GM18867 (cell line): Measurements from ENCODE around the gene ZNF853.
"Not testable (repeated sequence)": the region's sequence is repeated elsewhere in the genome, so short reads cannot be mapped to it uniquely, and the experiment has no call there.

ENCODE experiments used
- ATAC-seq: cut with Tn5 transposase; IDR thresholded peaks from one replicate; pipeline ENCODE4 v1.9.1; 2021; ENCODE audit warnings: mild to moderate bottlenecking, moderate library complexity; ENCODE audit not compliant: unreplicated experiment

Gene ZNF853

DNA sequence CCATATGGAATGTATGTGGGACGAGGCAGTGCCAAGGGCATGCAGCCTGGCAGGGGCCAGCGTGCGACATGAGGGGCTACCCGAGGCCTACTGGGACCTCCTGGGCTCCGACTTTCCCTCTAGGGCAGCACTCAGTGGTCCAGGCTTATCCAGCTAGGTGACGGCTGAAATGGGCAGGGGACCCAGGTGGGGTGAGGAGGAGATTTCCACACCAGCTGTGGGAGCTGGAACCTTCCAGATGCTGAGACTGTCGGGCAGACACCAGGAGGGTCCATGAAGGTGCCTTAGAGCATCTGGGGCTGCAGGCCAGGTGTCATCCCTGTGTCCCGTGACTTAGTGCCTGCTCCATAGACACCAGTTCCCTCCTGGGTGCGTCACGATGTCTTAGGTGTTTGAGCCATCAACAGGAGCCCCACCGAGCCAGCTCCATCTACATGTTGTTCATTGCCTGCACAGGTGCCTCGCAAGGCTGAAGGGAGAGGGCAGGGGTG lies 35.2 kb downstream of the ZNF853 start:
- no peak for ATAC-seq

DNA sequence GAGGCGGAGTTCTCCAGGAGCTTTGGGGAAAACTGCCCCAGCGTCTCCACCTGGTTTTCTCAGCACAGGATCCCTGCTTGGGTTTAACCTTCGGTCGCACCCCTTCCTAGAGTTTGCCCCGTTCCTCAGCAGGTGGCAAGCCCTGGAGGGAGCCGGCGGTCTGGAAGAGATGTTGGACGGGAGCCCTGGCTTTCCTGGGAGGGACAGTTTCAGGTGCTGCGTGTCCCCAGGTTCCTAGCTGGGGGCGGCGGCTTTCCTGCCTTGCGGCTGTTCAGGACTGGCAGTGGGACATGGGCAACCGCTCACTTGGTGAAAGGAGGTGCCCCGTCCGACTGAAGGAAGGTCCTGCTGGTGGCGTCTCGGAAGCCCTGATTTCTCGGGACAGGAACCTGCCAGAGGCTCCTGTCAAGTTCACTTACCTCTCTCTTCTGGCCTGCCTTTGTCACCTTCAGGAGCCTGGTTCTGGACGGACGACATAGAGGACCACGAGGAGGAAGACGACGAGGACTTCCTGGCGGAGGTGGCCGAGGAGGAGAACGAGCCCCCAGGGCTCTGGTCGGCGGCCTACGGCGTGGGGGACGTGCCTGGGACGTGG lies 36.5 kb downstream of the ZNF853 start:
- no peak for ATAC-seq

DNA sequence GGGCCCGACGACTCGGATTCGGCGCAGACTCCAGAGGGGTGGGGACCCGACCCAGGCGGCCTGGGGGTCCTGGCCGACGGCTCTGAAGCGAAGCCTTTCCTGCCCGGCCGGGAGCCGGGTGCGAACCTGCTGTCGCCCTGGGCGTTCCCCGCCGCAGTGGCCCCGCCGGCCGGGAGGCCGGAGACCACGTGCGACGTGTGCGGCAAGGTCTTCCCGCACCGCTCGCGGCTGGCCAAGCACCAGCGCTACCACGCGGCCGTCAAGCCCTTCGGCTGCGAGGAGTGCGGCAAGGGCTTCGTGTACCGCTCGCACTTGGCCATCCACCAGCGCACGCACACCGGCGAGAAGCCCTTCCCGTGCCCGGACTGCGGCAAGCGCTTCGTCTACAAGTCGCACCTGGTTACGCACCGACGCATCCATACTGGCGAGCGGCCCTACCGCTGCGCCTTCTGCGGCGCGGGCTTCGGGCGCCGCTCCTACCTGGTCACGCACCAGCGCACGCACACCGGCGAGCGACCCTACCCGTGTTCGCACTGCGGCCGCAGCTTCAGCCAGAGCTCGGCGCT lies 37.1 kb downstream of the ZNF853 start:
- no peak for ATAC-seq

DNA sequence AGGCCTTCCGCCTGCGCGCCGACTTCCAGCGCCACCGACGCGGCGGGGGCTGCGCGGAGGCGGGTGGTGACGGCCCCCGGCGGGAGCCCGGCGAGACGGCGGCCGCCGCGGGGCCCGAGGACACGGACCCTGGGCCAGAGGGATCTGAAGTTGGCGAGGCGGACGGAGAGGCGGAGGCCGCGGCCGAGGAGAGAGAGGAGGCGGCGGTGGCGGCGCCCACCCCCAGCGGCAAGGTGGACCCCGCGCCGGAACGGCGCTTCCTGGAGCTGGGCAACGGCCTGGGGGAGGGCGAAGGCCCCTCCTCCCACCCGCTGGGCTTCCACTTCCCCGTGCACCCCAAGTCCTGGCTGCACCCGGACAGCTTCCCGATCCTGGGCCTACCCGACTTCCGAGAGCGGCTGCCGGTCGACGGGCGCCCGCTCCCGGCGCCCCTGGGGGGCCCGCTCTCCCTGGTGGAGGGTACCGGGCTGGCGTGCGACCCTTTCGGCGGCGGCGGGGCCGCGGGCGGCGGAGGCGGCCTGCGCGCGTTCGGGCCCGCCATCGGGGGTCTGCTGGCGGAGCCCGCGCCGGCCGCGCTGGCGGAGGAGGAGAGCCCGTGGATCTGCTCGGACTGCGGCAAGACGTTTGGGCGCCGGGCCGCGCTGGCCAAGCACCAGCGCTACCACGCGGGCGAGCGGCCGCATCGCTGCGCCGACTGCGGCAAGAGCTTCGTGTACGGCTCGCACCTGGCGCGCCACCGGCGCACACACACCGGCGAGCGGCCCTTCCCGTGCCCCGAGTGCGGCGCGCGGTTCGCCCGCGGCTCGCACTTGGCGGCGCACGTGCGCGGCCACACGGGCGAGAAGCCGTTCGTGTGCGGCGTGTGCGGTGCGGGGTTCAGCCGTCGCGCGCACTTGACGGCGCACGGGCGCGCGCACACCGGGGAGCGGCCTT lies 37.9 kb downstream of the ZNF853 start:
- no peak for ATAC-seq

DNA sequence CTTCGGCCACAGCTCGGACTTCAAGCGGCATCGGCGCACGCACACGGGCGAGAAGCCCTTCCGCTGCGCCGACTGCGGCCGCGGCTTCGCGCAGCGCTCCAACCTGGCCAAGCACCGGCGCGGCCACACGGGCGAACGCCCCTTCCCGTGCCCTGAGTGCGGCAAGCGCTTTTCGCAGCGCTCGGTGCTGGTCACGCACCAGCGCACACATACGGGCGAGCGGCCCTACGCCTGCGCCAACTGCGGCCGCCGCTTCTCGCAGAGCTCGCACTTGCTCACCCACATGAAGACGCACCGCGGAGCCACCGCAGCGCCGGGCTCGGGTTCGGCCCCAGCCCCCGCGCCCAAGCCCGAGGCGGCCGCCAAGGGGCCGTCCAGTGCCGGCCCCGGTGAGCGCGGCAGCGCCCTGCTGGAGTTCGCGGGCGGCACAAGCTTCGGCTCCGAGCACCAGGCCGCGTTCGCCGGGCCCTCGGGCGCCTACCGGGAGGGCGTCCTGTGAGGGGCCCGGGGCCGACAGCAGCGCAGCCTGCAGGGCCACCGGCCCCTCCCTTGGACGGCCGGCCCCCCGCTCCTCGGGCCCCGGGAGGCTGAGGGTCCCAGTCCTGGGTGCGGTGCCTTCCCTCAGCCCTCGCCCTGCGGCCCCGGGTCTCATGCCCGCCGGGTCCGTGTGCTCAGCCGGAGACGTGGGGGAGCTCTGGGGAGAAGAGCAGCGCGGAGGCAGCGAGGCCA lies 38.9 kb downstream of the ZNF853 start:
- no peak for ATAC-seq

DNA sequence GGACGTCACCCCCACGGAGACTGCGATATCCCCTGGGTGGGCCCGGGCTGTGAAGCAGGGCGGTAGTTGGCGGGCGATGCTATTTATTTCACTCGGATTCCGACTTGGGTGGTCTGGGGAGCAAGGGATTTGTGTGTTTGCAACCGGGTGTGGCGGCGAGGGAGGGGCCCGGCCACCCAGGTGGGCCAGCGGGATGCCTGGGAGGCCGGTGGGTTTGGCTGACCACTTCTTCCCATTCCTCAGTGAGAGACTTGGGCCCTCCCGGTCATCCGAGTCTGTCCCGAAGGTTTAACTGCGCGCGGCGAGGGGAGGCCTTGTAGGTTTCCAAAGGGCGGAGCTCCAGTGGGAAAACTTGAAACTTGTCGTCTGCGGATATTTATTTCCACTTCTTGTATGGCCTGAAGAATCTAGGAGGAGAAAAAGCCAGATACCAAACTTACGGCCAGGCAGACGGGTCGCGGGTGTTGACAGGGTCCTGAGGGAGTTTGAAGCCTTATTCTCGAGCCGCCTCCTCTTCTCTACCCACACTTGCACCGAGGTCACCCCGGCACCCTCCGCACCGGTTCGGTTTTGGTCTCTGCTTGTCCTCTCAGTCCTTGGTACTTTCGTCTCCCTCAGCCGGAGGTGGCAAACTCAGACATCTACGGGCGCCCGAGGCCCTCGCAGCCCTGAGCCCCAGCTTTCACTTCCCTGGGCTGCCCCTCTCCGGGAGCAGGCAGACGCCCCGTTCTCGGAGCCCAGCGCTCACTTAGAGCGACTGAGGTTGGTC lies 39.6 kb downstream of the ZNF853 start:
- ATAC-seq: no peak

DNA sequence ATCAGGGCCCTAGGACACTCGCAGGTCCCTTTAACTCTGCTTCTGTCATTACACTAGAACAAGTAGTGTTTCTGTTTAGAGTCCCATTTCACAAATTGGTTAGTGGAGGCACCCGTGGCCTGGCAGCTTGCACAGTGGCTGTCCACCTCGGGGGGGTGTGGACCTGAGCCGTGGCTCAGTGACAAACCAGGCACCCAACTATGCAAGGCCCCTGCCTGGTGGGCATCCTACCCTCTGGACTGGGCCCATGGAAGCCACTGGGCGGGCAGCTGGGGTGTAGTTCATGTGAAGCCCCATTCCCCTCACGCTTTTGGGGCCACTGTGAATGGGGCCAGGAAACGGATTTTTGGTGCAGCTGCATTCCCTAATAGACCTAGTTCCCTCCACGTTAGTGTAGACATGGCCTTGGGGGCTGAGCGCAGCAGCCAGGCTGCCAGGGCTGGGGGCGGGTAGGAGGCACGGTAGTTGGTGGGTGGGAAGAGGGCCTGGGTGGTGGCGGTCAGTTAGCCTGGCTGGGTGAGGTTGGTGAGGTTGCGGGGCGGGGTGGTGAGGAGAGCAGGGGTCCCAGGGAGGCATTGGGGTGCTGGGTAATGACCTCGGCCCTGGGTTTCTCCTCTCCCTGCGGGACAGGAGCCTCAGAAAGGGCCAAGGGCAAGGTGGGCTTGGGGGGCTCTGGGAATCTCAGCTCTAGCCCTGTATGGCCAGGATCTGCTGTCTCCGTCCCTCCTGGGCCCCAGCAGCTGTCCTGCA lies 40.4 kb downstream of the ZNF853 start:
- ATAC-seq: no peak

DNA sequence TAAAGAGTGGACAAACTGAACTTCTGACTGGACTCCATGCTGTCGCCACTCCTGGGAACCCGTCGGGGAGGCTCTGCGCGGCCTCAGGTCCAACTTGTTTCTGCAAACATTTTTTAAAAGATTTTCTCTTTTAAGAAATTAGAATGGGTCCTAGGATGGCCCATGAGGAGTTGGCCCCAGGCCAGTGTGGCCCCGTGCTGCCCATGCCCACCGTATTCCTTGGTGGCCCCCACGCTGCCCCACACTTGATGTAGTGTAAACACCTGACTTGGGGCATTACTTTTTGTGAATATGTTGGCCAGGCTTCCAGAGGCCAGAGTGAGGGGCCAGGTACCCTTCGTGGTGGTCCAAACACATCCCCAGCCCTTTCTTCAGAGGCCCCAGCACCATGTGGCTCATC lies 41.0 kb downstream of the ZNF853 start:
- no peak for ATAC-seq

DNA sequence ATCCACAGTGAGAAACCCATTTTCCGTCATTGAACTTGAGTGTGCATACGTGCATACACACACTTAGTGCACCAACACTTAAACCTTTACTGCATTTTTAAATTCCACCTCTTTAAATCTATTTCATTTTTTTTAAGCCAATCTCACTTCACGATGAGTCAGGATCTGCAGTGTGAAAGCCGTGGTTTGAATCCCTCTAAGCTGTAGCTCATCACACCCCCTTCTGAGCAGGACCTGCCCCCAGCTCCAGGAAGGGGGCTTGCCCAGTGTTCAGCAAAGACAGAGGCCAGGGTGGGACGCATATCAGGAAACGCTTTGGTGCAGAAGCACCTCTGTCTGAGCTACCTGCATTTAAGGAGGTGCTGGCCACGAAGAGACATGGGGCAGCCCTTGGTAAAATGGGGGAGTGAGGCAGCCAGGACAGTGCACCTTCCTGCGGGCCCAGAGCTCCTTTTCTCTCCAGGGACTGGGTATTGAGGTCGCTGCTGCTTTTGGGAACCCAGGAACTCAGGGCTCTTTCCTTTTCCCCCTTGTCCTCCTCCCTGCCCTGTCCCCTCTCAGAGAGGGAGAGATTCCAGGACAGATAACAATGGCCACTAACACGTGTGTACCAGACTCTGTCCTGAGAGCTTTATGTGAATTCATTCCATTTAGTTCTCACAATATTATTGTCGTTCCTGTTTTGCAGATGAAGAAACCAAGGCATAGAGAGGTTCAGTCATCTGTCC lies 43.4 kb downstream of the ZNF853 start:
- no peak for ATAC-seq

DNA sequence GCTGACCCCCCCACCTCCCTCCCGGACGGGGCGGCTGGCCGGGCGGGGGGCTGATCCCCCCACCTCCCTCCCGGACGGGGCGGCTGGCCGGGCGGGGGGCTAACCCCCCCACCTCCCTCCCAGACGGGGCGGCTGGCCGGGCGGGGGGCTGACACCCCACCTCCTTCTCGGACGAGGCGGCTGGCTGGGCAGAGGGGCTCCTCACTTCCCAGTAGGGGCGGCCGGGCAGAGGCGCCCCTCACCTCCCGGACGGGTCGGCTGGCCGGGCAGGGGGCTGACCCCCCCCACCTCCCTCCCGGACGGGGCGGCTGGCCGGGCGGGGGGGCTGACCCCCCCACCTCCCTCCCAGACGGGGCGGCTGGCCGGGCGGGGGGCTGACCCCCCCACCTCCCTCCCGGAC lies 55.4 kb downstream of the ZNF853 start:
- ATAC-seq: not testable (repeated sequence)
